HK-2 (cell line): ENCODE measurements around the gene E4F1.

ENCODE experiments used
- DNase-seq: peaks from one replicate; pipeline ENCODE4 v3.0.0-alpha.2; 2018; ENCODE audit not compliant: unreplicated experiment

E4F1 gene

GRCh38 chr16:2275476-2276367, 52.3 kb downstream of the E4F1 start:
- DNase-seq, result no peak

- no peak for DNase-seq
These were observed 53.2 kb downstream of the E4F1 start for GRCh38 chr16:2276368-2277195.

- no peak for DNase-seq
These were observed 54.3 kb downstream of the E4F1 start for GRCh38 chr16:2277466-2278271.

GRCh38 chr16:2278272-2278608, 54.8 kb downstream of the E4F1 start:
- no peak for DNase-seq

- no peak for DNase-seq
These were observed 55.8 kb downstream of the E4F1 start for GRCh38 chr16:2278956-2279800.

- no peak for DNase-seq
These were observed 57.1 kb downstream of the E4F1 start for GRCh38 chr16:2280461-2280860.

GRCh38 chr16:2280981-2281542, 57.7 kb downstream of the E4F1 start:
- no peak for DNase-seq

- no peak for DNase-seq
These were observed 58.9 kb downstream of the E4F1 start for GRCh38 chr16:2282262-2282661.

GRCh38 chr16:2282866-2283555, 59.6 kb downstream of the E4F1 start:
- no peak for DNase-seq

GRCh38 chr16:2284001-2284770, 60.8 kb downstream of the E4F1 start:
- DNase-seq, result no peak

- no peak for DNase-seq
These were observed 61.6 kb downstream of the E4F1 start for GRCh38 chr16:2284797-2285576.
